GM12865 (cell line): ENCODE results near the gene PSMC2.
"Not testable (repeated sequence)": the region's sequence is repeated elsewhere in the genome, so short reads cannot be mapped to it uniquely, and the experiment has no call there.

Source experiments
- DNase-seq: peaks from one replicate; pipeline ENCODE4 v3.0.0; 2010; ENCODE audit warnings: low read depth
- H3K4me3 ChIP-seq: 2 replicates; pipeline ENCODE4 v1.5.1; 2011; ENCODE audit warnings: mild to moderate bottlenecking, low read depth, low read length, control low read depth
- CTCF ChIP-seq: IDR thresholded peaks from 2 replicates; pipeline ENCODE4 v1.5.1; 2011; ENCODE audit warnings: low read length, control low read depth, low read depth, inconsistent platforms; ENCODE audit not compliant: insufficient read depth; ENCODE audit errors: missing control alignments

PSMC2 gene

GRCh38 chr7:103398483-103399127 is 51.2 kb downstream of the PSMC2 start:
- TF ChIP-seq CTCF: no peak
- no peak overlapping the region for H3K4me3 ChIP-seq
- DNase-seq: no peak

DNA sequence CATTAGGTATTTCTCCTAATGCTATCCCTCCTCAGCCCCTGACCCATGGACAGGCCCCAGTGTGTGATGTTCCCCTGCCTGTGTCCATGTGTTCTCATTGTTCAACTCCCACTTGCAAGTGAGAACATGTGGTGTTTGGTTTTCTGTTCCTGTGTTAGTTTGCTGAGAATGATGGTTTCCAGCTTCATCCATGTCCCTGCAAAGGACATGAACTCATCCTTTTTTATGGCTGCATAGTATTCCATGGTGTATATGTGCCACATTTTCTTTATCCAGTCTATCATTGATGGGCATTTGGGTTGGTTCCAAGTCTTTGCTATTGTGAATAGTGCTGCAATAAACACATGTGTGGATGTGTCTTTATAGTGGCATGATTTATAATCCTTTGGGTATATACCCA is 52.2 kb downstream of the PSMC2 start:
- DNase-seq, H3K4me3 ChIP-seq: not testable (repeated sequence)

DNA sequence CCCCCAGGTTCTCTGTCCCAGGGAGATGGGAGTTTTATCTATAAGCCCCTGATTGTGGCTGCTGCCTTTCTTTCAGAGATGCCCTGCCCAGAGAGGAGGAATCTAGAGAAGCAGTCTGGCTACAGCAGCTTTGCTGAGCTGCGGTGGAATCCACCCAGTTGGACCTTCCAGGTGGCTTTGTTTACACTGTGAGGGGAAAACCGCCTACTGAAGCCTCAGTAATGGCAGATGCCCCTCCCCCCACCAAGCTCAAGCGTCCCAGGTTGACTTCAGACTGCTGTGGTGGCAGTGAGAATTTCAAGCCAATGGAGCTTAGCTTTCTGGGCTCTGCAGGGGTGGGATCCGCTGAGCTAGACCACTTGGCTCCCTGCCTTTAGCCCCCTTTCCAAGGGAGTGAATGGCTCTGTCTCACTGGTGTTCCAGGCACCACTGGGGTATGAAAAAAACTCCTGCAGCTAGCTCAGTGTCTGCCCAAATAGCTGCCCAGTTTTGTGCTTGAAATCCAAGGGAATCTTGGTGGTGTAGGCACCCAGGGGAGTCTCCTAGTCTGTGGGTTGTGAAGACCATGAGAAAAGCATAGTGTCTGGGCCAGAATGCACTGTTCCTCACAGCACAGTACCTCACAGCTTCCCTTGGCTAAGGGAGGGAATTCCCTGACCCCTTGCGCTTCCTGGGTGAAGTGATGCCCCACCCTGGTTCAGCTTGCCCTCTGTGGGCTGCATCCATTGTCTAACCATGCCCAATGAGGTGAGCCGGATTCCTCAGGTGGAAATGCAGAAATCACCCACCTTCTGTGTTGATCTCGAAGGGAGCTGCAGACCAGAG is 58.6 kb downstream of the PSMC2 start:
- DNase-seq: peak; percentile 24
- H3K4me3 ChIP-seq: not testable (repeated sequence)

DNA sequence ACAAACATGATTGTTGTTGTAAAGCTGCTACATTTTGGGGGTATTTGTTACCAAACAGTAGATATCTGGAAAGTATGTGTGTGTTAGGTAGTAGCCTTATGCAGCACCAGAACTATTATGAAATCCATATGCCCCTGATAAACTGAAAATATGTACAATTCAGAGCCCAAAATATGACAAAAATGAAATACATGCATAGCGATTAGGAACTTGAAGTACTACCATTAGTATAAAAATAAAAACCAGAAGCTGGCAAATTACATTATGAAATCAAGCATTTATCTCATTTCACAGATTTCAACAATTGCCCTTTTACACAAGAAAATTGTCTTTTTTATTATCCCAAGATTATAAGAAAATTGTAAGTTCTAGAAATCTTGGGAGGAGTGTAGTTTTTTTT is 64.7 kb downstream of the PSMC2 start:
- DNase-seq: no peak
- no peak overlapping the region for H3K4me3 ChIP-seq
- TF ChIP-seq CTCF: no peak

GRCh38 chr7:103413407-103413806 is 66.0 kb downstream of the PSMC2 start:
- H3K4me3 ChIP-seq: no peak overlapping the region
- no peak for DNase-seq
- no peak for TF ChIP-seq CTCF

DNA sequence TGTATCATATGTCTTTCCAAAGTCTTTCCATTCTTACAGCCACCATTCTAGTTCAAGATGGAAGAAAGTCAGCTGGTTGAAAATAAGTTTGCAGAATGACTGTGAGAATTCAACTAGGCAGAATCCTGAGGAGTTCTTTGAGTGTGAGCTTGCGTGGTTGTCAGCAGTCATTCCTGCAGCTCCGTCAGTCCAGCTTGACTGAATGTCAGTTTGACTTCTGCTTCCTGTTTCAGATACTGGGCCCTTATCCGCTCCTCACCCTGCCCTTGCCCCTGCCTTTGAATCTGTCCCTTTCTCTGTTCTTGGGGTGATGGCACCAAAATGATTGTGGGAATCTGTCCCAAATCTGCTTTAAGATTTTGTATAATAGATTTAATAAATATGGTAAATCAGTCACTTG is 70.8 kb downstream of the PSMC2 start:
- no peak for DNase-seq
- TF ChIP-seq CTCF: no peak
- H3K4me3 ChIP-seq: no peak overlapping the region
